Stomach (tissue), 4 donors: ENCODE results near the gene ZC3H6.

Experiments
- POLR2AphosphoS5 ChIP-seq, 3 donors: sonication (generic); formaldehyde crosslinking; IDR thresholded peaks; one replicate each; pipeline ENCODE4 v1.6.1; 2016; ENCODE audit warnings: antibody characterized with exemption in 3 of 3
- TF ChIP-seq, protein P1 (sequence below), 7 experiments: fragments of 450-650 bp in 4 of 7; fragments of 200-600 bp in 3 of 7; sonication (generic) in 3 of 7; IDR thresholded peaks; one replicate each; pipeline ENCODE4 v1.5.1; 2016 to 2019; ENCODE audit warnings: antibody characterized with exemption in 7 of 7, control low read depth in 2 of 7, mild to moderate bottlenecking in 1 of 7

- TF ChIP-seq, protein P1, sequence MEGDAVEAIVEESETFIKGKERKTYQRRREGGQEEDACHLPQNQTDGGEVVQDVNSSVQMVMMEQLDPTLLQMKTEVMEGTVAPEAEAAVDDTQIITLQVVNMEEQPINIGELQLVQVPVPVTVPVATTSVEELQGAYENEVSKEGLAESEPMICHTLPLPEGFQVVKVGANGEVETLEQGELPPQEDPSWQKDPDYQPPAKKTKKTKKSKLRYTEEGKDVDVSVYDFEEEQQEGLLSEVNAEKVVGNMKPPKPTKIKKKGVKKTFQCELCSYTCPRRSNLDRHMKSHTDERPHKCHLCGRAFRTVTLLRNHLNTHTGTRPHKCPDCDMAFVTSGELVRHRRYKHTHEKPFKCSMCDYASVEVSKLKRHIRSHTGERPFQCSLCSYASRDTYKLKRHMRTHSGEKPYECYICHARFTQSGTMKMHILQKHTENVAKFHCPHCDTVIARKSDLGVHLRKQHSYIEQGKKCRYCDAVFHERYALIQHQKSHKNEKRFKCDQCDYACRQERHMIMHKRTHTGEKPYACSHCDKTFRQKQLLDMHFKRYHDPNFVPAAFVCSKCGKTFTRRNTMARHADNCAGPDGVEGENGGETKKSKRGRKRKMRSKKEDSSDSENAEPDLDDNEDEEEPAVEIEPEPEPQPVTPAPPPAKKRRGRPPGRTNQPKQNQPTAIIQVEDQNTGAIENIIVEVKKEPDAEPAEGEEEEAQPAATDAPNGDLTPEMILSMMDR (IDR thresholded peaks at IDR 0.05): no peak
- no peak for TF ChIP-seq POLR2AphosphoS5 (IDR thresholded peaks at IDR 0.05)
Observed at GRCh38 chr2:112229348-112229747, 46.0 kb upstream of the ZC3H6 start.
